ENCODE measurements around the gene GABARAPL1. TPM values are rescaled to one million over a fixed set of nuclear protein-coding genes. Genes with fewer than 3 reads are reported as not detected.
A peak's percentile ranks its signal among the peaks of the same experiment; 100 is the strongest.
"Not testable (repeated sequence)": the region's sequence is repeated elsewhere in the genome, so short reads cannot be mapped to it uniquely, and the experiment has no call there.

GABARAPL1 gene
- total RNA-seq, result 75.2 and 256 TPM in 2 replicates

GRCh38 chr12:10212739-10213131, at the start of gene GABARAPL1:
Gene GABARAPL1, plus strand, starts transcription at chr12:10212877. Its CDS starts 253 bp downstream, at chr12:10213130.
- DNase-seq (ENCODE audit: low read depth), result no peak

- no peak for DNase-seq (ENCODE audit: low read depth)
These were observed 49.6 kb upstream of the GABARAPL1 start for GRCh38 chr12:10163084-10163483.

GRCh38 chr12:10165421-10165820, 47.3 kb upstream of the GABARAPL1 start:
- DNase-seq (ENCODE audit: low read depth), result no peak

- no peak for DNase-seq (ENCODE audit: low read depth)
These were observed 45.1 kb upstream of the GABARAPL1 start for GRCh38 chr12:10167599-10167998.

DNA sequence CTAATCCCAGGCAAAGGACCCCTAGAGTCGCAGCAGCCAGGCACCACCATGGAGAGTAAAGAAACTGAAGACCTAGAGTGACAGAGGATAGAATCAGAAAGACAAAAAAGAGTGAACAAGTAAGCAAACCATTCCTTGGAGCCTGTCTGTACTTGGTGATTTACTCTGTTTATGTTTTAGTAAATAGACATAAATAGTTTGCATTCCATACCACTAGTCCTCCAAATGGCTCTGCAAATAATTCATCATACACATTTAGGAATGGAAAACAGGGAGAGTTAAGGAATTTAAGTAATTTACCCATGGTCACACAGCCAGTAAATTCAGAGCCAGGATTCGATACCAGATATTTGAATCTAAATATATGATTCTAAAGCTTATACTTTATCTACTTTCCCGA, 43.6 kb upstream of the GABARAPL1 start:
- peak; percentile 29 for DNase-seq (ENCODE audit: low read depth)

DNA sequence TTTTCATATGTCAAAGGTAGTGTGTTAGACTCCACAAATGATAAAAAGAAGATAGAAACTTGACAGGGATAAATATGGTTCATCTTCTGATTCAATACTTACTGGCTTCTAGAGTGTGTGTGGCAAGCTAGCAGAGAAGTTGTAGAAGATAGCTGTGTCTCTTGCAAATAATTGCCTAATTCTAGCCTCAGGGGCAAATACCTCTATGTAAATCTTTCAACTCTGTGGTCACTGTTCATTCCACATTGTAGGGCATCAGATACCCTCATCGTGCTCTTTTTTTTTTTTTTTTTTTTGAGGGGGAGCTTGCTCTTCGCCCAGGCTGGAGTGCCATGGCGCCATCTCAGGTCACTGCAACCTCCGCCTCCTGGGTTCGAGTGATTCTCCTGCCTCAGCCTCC, 42.5 kb upstream of the GABARAPL1 start:
- peak; percentile 72 for DNase-seq (ENCODE audit: low read depth)

GRCh38 chr12:10171973-10172728, 40.5 kb upstream of the GABARAPL1 start, which contains the start of gene OLR1:
Gene OLR1, minus strand, starts transcription at chr12:10172132. Its CDS starts 55 bp downstream, at chr12:10172077.
- no peak for DNase-seq (ENCODE audit: low read depth)

GRCh38 chr12:10174986-10175614, 37.6 kb upstream of the GABARAPL1 start:
- DNase-seq (ENCODE audit: low read depth), result no peak

DNA sequence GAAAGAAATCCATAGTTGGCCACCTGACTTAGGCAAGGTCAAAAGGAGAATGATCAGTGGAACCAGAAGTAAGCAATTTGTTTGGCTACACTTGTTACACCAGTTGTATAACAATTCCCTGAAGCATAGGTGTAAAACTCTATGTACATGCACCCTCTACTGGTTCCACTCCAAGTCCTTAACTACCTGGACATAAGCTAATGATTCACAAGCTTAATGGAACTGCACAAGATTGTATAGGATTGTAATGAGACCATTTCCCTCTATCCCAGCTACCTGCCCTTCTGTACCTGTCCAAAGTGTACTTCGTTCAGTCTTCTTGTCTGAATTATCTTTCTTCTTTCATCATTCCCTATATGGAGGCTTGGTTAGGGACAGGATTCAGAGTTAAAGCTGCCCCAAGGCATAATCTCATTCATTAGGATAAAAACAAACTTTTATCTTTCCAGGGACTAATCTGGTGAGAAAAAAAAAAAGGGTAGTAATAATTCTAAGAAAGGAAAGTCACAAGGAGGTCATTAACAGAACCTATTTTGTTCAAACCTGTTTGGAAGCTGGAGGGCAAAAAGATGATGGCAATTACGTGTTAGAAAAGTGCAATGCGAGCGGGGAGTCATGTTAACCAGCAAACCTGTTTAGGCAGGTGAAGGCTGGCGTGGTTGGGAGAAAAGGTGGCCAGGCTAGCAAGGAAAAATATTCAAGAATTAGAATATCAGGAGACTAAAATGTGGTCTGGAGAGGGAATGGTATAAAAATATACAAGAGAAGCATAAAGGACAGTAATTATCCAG, 36.6 kb upstream of the GABARAPL1 start:
- DNase-seq (ENCODE audit: low read depth), result peak; percentile 84

- peak; percentile 68 for DNase-seq (ENCODE audit: low read depth)
These were observed 33.9 kb upstream of the GABARAPL1 start, which contains the start of gene TMEM52B for GRCh38 chr12:10178821-10179220. Gene TMEM52B, plus strand, starts transcription at chr12:10179032. Its CDS starts 543 bp downstream, at chr12:10179575.

GRCh38 chr12:10179776-10180181, 32.9 kb upstream of the GABARAPL1 start:
- peak; percentile 38 for DNase-seq (ENCODE audit: low read depth)

- peak; percentile 31 for DNase-seq (ENCODE audit: low read depth)
These were observed 30.2 kb upstream of the GABARAPL1 start for GRCh38 chr12:10182354-10183049.

DNA sequence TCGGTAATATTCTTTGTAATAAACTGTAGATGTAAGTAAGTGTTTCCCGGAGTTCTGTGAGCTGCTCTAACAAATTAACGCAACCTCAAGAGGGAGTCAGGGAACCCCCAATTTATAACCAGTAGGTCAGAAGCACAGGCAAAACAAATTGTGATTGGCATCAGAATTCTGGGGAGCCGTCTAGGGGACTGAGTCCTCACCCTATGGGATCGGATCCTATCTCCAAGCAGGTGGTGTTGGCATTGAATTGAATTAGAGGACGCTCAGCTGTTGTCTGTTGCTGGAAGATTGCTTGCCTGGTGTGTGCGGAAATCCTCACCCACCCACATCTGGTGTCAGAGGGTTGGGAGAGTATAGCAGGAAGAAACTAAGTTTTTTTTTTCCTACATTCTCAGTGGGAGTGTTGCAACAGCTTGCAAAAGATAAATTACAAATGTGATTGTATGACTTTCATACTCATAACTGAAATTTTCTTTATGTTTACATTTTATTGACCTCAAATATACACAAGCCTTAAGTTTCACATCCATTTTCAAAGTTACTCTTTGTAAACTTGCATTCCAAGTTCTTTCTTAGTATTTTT, 28.3 kb upstream of the GABARAPL1 start:
- DNase-seq (ENCODE audit: low read depth), result no peak

DNA sequence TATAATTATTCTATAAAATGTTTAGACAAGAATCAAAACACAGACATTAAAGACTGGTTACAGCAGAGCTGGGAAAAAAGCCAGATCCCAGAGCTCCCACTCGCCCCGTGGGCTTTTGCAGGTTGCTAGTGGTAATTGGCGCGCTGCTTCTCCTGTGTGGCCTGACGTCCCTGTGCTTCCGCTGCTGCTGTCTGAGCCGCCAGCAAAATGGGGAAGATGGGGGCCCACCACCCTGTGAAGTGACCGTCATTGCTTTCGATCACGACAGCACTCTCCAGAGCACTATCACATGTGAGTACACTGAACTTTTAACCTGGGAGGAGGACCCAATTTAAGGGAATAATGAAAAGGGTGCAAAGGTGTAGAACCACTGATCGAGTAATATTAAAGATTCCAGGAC, 26.4 kb upstream of the GABARAPL1 start:
- no peak for DNase-seq (ENCODE audit: low read depth)

- not testable (repeated sequence) for DNase-seq (ENCODE audit: low read depth)
These were observed 25.7 kb upstream of the GABARAPL1 start for GRCh38 chr12:10186958-10187357.

DNA sequence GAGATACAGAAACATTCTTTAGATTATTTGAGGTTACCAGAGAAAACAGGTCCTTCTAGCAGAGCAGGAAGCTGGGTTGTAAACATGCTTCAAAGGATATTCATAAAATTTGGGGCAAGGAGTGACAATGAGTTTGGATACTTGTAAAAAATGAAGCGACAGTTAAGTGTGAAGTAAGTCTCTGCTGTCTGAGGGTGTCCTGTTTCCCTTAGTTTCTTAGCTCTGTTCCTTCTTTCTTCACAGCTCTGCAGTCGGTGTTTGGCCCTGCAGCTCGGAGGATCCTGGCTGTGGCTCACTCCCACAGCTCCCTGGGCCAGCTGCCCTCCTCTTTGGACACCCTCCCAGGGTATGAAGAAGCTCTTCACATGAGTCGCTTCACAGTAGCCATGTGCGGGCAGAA, 23.0 kb upstream of the GABARAPL1 start:
- no peak for DNase-seq (ENCODE audit: low read depth)

GRCh38 chr12:10190558-10191388, 21.9 kb upstream of the GABARAPL1 start:
- peak; percentile 73 for DNase-seq (ENCODE audit: low read depth)

- DNase-seq (ENCODE audit: low read depth), result peak; percentile 98
These were observed 20.8 kb upstream of the GABARAPL1 start for GRCh38 chr12:10191865-10192264.

GRCh38 chr12:10194160-10194670, 18.5 kb upstream of the GABARAPL1 start:
- peak; percentile 54 for DNase-seq (ENCODE audit: low read depth)

- DNase-seq (ENCODE audit: low read depth), result peak; percentile 46
These were observed 16.5 kb upstream of the GABARAPL1 start for GRCh38 chr12:10196210-10196609.

Measured in renal cortical epithelial cell (primary cell).